ENCODE data around the gene SHB.
A peak's percentile ranks its signal among the peaks of the same experiment; 100 is the strongest.

The SHB gene

GRCh38 chr9:37929441-37929895 lies 139.6 kb downstream of the SHB start:
- no peak overlapping the region for H3K4me3 ChIP-seq (ENCODE audit: low read depth, low read length)
- no peak overlapping the region for H3K4me2 ChIP-seq (ENCODE audit: low read length)
- peaks cover 5% of the 10 kb centered on the region for H3K79me1 ChIP-seq (ENCODE audit: low read length)
- H3K27ac ChIP-seq (ENCODE audit: low read depth, low read length), result no peak overlapping the region
- H4K8ac ChIP-seq (ENCODE audit: low read depth, low read length), result no peak overlapping the region
- H3K14ac ChIP-seq (ENCODE audit: low read length), result no peak overlapping the region
- peaks cover 24 to 31% of the 10 kb centered on the region in 2 experiments for H3K36me3 ChIP-seq (ENCODE audit: control insufficient read depth in 1 of 2, insufficient read depth in 2 of 2, low read length in 2 of 2)
- no peak overlapping the region for H3K23ac ChIP-seq (ENCODE audit: low read length)
- peaks cover 19 to 31% of the 10 kb centered on the region in 2 experiments for H3K4me1 ChIP-seq (ENCODE audit: control insufficient read depth in 1 of 2, insufficient read depth in 2 of 2, low read length in 2 of 2)
- H3K27me3 ChIP-seq (ENCODE audit: insufficient read depth, low read length), result no peaks in the 10 kb centered on the region
- H3K9me3 ChIP-seq (ENCODE audit: insufficient read depth, low read depth, low read length), result no peaks in the 10 kb centered on the region
- no peak overlapping the region for H3K4ac ChIP-seq (ENCODE audit: low read depth, low read length)
- no peak overlapping the region for H2BK120ac ChIP-seq (ENCODE audit: insufficient read depth, low read length, poor library complexity)
- no peak overlapping the region for H2BK12ac ChIP-seq (ENCODE audit: low read length)
- no peak overlapping the region for H2BK5ac ChIP-seq (ENCODE audit: low read depth, low read length, poor library complexity)
- no peak overlapping the region for H4K91ac ChIP-seq (ENCODE audit: low read depth, low read length)
- H3K18ac ChIP-seq (ENCODE audit: low read length), result no peak overlapping the region
- no peak overlapping the region for H2AK5ac ChIP-seq (ENCODE audit: low read length)
- DNase-seq, result peak; percentile 40 to 42
- H3K79me2 ChIP-seq (ENCODE audit: control insufficient read depth, insufficient read depth, low read length, poor library complexity), result no peaks in the 10 kb centered on the region
- no peak overlapping the region for H2AFZ ChIP-seq (ENCODE audit: insufficient read depth, low read length, poor library complexity)
- H3K9ac ChIP-seq (ENCODE audit: low read length), result no peak overlapping the region
- no CpG with 5 or more reads among the region's 11 CpGs for WGBS (ENCODE audit: extremely low coverage, insufficient coverage, insufficient read length)
- no peak overlapping the region for H4K12ac ChIP-seq (ENCODE audit: low read depth, low read length)

DNA sequence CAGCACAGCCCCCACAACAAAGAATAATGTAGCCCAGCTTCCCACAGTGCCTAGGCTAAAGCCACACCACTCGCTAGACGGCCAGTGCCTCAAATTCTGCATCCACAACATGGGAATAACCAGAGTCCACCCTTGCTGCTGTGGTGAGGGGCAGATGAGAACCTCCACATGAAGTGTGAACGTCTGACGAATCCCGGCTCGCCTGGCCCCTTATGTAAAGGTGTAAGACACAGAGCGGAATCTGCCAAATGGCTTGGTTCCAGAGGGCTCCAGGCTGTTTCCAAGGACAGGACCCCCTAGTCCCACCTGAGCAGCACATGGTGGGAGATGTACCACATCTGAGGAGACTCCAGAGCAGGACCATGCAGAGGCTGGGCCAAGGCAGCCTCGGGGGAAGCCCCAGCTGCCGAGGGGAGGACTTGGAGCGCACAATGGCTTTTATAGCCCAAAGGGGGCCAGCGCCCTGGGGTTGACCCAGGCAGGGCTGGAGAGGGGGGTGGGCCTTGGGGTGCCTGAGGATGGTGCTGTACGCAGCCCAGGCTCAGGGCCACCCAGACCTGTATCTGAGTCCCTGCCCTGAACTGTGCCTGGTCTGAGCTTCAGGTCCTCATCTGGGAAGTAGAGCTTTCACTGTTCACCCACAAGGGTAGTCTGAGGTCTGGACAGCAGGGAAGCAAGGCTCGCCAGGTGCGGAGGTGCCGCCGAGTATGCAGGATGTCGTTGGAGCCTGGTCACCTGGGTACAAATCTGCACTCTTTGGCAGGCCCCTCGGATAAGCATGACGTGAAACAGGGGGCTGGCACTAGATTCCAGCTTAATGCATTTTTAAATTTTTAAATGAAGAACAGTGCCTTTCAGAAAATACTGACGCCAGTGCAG lies 140.2 kb downstream of the SHB start:
- Histone ChIP-seq H3K9ac (ENCODE audit: low read length) (no peak overlapping the region), H3K4me1 (ENCODE audit: control insufficient read depth in 1 of 2, insufficient read depth in 2 of 2, low read length in 2 of 2) (peaks cover 19 to 29% of the 10 kb centered on the region in 2 experiments), H2BK120ac (ENCODE audit: insufficient read depth, low read length, poor library complexity) (peak overlapping the region; percentile 1), H3K27me3 (ENCODE audit: insufficient read depth, low read length) (no peaks in the 10 kb centered on the region), H4K12ac (ENCODE audit: low read depth, low read length) (no peak overlapping the region), H3K27ac (ENCODE audit: low read depth, low read length) (no peak overlapping the region), H2AFZ (ENCODE audit: insufficient read depth, low read length, poor library complexity) (no peak overlapping the region), H2BK5ac (ENCODE audit: low read depth, low read length, poor library complexity) (no peak overlapping the region), H4K91ac (ENCODE audit: low read depth, low read length) (no peak overlapping the region), H3K4me2 (ENCODE audit: low read length) (no peak overlapping the region), H3K23ac (ENCODE audit: low read length) (no peak overlapping the region), H4K8ac (ENCODE audit: low read depth, low read length) (no peak overlapping the region), H3K14ac (ENCODE audit: low read length) (peak overlapping the region; percentile 15), H3K9me3 (ENCODE audit: insufficient read depth, low read depth, low read length) (no peaks in the 10 kb centered on the region), H3K18ac (ENCODE audit: low read length) (peak overlapping the region; percentile 44), H3K4me3 (ENCODE audit: low read depth, low read length) (no peak overlapping the region), H3K4ac (ENCODE audit: low read depth, low read length) (no peak overlapping the region), H2AK5ac (ENCODE audit: low read length) (no peak overlapping the region), H2BK12ac (ENCODE audit: low read length) (no peak overlapping the region), H3K36me3 (ENCODE audit: control insufficient read depth in 1 of 2, insufficient read depth in 2 of 2, low read length in 2 of 2) (peaks cover 25 to 30% of the 10 kb centered on the region in 2 experiments), H3K79me1 (ENCODE audit: low read length) (peaks cover 3% of the 10 kb centered on the region), H3K79me2 (ENCODE audit: control insufficient read depth, insufficient read depth, low read length, poor library complexity) (no peaks in the 10 kb centered on the region)
- WGBS (ENCODE audit: extremely low coverage, insufficient coverage, insufficient read length), result no CpG with 5 or more reads among the region's 20 CpGs
- DNase-seq, result no peak

DNA sequence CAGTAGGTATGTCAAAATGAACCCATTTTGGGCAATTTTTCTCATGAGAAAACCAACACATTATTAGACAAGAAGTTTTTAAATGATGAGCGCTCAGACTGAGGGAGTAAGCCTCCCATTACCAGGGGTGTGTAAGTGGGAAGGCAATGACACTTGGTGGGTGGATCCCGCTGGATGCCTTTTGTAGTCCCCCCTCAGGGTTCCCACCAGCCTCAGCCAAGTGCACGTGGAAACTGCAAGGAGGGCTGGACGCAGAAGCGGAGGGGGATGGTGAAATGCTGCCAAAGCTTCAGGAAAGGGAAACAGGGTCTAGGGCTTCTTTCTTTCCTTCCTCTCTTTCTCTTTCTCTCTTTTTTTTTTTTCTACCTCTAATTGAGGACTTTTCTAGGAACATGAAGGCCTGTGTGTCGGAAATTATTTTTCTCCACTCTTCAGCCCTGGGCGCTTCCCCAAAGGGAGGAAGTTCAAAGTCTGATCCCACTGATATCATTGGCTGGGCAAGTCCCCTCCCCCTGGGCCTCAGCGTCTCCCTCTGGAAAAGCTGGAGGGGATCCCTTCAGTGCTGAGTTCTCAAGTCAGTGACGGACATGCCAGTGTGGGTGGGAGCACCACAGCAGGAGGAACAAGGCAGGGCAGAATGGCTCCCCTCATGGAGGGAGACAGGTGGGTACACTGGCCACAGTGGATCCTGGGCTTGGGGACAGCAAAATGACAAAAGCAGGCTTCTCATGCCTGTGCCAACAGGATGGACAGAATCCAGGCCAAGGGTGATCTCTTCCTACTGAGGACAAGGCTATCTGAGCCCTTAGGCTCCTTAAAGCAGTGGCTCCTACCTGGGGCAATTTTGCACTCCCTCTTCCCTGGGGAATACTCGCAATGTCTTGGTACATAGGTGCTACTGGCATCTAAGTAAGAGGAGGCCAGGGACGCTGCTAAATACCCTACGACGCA lies 141.2 kb downstream of the SHB start:
- peak overlapping the region; percentile 50 for H2AK5ac ChIP-seq (ENCODE audit: low read length)
- H3K9me3 ChIP-seq (ENCODE audit: insufficient read depth, low read depth, low read length), result no peaks in the 10 kb centered on the region
- H2BK5ac ChIP-seq (ENCODE audit: low read depth, low read length, poor library complexity), result peak overlapping the region; percentile 32
- H3K4me3 ChIP-seq (ENCODE audit: low read depth, low read length), result no peak overlapping the region
- H3K27me3 ChIP-seq (ENCODE audit: insufficient read depth, low read length), result no peaks in the 10 kb centered on the region
- peak overlapping the region; percentile 41 for H3K14ac ChIP-seq (ENCODE audit: low read length)
- H3K27ac ChIP-seq (ENCODE audit: low read depth, low read length), result no peak overlapping the region
- peak overlapping the region; percentile 48 for H2BK120ac ChIP-seq (ENCODE audit: insufficient read depth, low read length, poor library complexity)
- H2BK12ac ChIP-seq (ENCODE audit: low read length), result no peak overlapping the region
- H3K18ac ChIP-seq (ENCODE audit: low read length), result peak overlapping the region; percentile 63
- H4K8ac ChIP-seq (ENCODE audit: low read depth, low read length), result no peak overlapping the region
- no peak overlapping the region for H4K12ac ChIP-seq (ENCODE audit: low read depth, low read length)
- no peak overlapping the region for H3K4ac ChIP-seq (ENCODE audit: low read depth, low read length)
- H2AFZ ChIP-seq (ENCODE audit: insufficient read depth, low read length, poor library complexity), result peak overlapping the region; percentile 50
- peaks cover 3% of the 10 kb centered on the region for H3K79me1 ChIP-seq (ENCODE audit: low read length)
- H3K79me2 ChIP-seq (ENCODE audit: control insufficient read depth, insufficient read depth, low read length, poor library complexity), result no peaks in the 10 kb centered on the region
- H3K36me3 ChIP-seq (ENCODE audit: control insufficient read depth in 1 of 2, insufficient read depth in 2 of 2, low read length in 2 of 2), result peaks cover 30 to 35% of the 10 kb centered on the region in 2 experiments
- no peak overlapping the region for H3K23ac ChIP-seq (ENCODE audit: low read length)
- peaks cover 21 to 29% of the 10 kb centered on the region in 2 experiments for H3K4me1 ChIP-seq (ENCODE audit: control insufficient read depth in 1 of 2, insufficient read depth in 2 of 2, low read length in 2 of 2)
- DNase-seq, result peak in 1 of 2 donors; percentile 23
- no peak overlapping the region for H4K91ac ChIP-seq (ENCODE audit: low read depth, low read length)
- H3K4me2 ChIP-seq (ENCODE audit: low read length), result no peak overlapping the region
- no peak overlapping the region for H3K9ac ChIP-seq (ENCODE audit: low read length)
- WGBS (ENCODE audit: extremely low coverage, insufficient coverage, insufficient read length), result no CpG with 5 or more reads among the region's 13 CpGs

DNA sequence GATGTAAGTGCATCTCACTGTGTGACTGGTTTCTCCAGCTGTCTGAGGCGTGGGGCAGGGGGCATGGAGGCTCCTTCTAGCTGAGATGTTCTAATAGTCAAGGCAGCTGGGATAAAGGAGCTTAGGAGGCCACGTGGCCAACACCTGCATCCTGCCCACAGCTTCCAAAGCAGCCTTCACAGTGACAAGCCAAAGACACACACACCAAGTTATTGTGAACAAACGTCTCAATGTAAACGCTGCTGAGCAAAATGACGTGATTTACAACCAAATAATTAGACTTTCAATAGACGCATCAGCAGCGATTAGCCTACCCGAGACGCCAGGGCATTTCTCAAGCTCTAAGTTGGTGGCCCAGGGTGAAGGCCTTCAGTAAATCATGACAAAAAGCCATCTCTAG lies 141.9 kb downstream of the SHB start:
- H3K9me3 ChIP-seq (ENCODE audit: insufficient read depth, low read depth, low read length), result no peaks in the 10 kb centered on the region
- no peak overlapping the region for H3K4ac ChIP-seq (ENCODE audit: low read depth, low read length)
- no peak overlapping the region for H2BK5ac ChIP-seq (ENCODE audit: low read depth, low read length, poor library complexity)
- no peak overlapping the region for H4K91ac ChIP-seq (ENCODE audit: low read depth, low read length)
- no peak overlapping the region for H2BK120ac ChIP-seq (ENCODE audit: insufficient read depth, low read length, poor library complexity)
- peaks cover 30 to 39% of the 10 kb centered on the region in 2 experiments for H3K36me3 ChIP-seq (ENCODE audit: control insufficient read depth in 1 of 2, insufficient read depth in 2 of 2, low read length in 2 of 2)
- H3K27ac ChIP-seq (ENCODE audit: low read depth, low read length), result no peak overlapping the region
- H3K9ac ChIP-seq (ENCODE audit: low read length), result no peak overlapping the region
- H3K79me2 ChIP-seq (ENCODE audit: control insufficient read depth, insufficient read depth, low read length, poor library complexity), result no peaks in the 10 kb centered on the region
- H3K4me3 ChIP-seq (ENCODE audit: low read depth, low read length), result no peak overlapping the region
- no peak overlapping the region for H3K14ac ChIP-seq (ENCODE audit: low read length)
- H3K79me1 ChIP-seq (ENCODE audit: low read length), result peaks cover 4% of the 10 kb centered on the region
- no peak overlapping the region for H2BK12ac ChIP-seq (ENCODE audit: low read length)
- H2AK5ac ChIP-seq (ENCODE audit: low read length), result no peak overlapping the region
- no peak for DNase-seq
- no peak overlapping the region for H3K4me2 ChIP-seq (ENCODE audit: low read length)
- no peak overlapping the region for H3K23ac ChIP-seq (ENCODE audit: low read length)
- no peak overlapping the region for H4K8ac ChIP-seq (ENCODE audit: low read depth, low read length)
- WGBS (ENCODE audit: extremely low coverage, insufficient coverage, insufficient read length), result no CpG with 5 or more reads among the region's 9 CpGs
- H2AFZ ChIP-seq (ENCODE audit: insufficient read depth, low read length, poor library complexity), result no peak overlapping the region
- no peaks in the 10 kb centered on the region for H3K27me3 ChIP-seq (ENCODE audit: insufficient read depth, low read length)
- no peak overlapping the region for H4K12ac ChIP-seq (ENCODE audit: low read depth, low read length)
- H3K18ac ChIP-seq (ENCODE audit: low read length), result no peak overlapping the region
- peaks cover 27 to 37% of the 10 kb centered on the region in 2 experiments for H3K4me1 ChIP-seq (ENCODE audit: control insufficient read depth in 1 of 2, insufficient read depth in 2 of 2, low read length in 2 of 2)
